ENCODE measurements around the gene BCLAF1.

The BCLAF1 gene, protein sequence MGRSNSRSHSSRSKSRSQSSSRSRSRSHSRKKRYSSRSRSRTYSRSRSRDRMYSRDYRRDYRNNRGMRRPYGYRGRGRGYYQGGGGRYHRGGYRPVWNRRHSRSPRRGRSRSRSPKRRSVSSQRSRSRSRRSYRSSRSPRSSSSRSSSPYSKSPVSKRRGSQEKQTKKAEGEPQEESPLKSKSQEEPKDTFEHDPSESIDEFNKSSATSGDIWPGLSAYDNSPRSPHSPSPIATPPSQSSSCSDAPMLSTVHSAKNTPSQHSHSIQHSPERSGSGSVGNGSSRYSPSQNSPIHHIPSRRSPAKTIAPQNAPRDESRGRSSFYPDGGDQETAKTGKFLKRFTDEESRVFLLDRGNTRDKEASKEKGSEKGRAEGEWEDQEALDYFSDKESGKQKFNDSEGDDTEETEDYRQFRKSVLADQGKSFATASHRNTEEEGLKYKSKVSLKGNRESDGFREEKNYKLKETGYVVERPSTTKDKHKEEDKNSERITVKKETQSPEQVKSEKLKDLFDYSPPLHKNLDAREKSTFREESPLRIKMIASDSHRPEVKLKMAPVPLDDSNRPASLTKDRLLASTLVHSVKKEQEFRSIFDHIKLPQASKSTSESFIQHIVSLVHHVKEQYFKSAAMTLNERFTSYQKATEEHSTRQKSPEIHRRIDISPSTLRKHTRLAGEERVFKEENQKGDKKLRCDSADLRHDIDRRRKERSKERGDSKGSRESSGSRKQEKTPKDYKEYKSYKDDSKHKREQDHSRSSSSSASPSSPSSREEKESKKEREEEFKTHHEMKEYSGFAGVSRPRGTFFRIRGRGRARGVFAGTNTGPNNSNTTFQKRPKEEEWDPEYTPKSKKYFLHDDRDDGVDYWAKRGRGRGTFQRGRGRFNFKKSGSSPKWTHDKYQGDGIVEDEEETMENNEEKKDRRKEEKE

DNA sequence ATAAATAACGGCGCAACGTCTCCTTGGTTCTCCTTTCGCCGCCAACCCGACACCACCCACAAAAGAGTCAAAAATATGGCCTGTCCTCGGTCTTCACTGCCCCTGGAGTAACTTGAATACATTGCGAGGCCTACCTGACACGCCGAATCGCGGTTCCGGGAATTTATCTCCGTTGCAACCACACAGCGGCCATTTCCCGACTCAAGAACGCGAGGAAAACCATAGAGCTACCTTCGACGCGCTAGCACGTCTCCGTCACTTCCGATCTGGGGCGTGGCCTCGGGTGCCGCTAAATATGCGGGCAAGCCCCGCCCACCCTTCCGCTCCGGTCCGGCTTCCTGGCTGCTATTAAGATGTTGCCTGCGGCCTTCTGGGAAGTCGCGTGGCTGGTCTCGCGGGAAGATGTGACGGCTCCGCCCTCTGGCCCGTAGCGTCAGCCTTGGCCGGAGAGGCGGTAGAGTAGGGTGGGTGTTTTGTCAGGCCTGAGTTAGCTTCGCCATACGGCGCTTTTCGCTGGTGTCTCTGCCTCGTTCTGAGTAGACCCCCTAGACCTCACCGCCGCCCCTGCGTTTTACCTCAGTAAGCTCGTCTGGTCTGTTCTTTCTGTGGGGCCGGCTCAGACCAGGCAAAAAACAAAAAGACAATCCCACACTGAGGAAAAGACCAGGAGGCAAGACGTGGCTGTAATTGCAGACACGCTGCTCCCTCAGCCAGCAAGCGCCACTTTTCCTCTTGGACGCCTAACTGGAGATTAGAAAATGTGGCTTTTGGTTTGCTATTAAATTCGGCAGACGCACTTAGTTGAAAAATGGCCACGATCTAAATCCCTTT is at the start of gene BCLAF1:
BCLAF1 (minus strand) TSS at position 268 of the 831 bp plus-strand sequence. CDS start 9,980 bp downstream, outside the sequence.
- peak; percentile 91 to 98 (median 97) for DNase-seq (ENCODE audit: low read depth in 2 of 3, low spot score in 2 of 3)

- no peak for DNase-seq (ENCODE audit: low read depth in 2 of 3, low spot score in 2 of 3)
Measured at GRCh38 chr6:136338486-136338885, 48.8 kb upstream of the BCLAF1 start.

DNA sequence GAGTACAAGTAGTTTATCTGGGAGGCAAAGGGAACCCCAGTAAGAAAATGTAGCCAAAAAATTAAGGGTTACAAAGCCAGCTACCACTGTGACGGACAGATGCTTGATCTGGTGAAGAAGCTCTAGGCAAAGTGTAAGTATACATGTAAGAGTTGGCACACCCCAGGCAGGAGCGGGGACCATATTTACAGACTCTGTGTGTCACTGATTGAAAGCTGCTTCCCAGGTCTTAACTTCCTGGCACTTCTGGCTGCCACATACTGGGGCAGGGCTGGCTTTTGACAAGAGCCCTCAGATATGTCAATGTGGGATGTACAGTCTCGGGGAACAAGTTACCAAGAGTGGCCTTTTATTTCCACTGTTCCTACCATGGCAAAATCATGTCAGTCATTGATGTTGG is 48.0 kb upstream of the BCLAF1 start:
- no peak for DNase-seq (ENCODE audit: low read depth in 2 of 3, low spot score in 2 of 3)

DNA sequence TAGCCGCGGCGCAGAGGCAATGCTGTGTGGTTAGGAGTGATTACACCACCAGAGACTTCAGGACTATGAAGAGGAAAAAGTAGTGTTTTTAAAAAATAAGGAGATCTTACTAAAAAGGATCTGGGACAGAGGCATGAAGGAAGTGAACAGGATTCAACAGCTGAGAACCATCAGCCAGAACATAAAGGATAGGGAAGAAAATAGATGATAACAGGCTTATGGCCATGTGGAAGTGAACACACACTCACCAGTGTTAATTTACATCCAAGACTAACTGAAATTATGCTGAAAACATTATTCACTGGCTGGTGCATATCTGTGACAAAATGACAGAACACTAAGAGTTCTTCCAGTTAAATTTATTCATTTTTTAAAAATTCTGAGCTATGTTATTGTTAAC is 47.5 kb upstream of the BCLAF1 start:
- no peak for DNase-seq (ENCODE audit: low read depth in 2 of 3, low spot score in 2 of 3)

- no peak for DNase-seq (ENCODE audit: low read depth in 2 of 3, low spot score in 2 of 3)
Measured at GRCh38 chr6:136335736-136336363, 46.2 kb upstream of the BCLAF1 start.

DNA sequence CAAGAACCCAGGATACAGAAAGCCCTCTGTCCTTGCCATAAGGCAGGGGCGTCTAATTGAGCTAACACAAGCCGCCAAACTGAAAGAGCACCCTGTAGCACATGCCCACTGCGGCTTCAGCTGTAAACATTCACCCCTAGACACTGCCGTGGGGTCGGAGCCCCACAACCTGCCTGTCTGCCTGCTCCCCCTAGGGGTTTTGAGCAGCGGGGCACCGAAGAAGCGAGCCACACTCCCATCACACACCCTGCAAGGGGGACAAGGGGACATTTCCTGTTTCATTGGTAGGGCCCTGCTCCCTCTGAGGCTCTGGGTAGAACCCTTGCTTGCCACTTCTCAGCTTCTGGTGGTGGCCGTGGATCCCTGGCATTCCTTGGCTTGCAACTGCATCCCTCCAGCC is 45.2 kb upstream of the BCLAF1 start:
- DNase-seq (ENCODE audit: low read depth in 2 of 3, low spot score in 2 of 3): no peak

- no peak for DNase-seq (ENCODE audit: low read depth in 2 of 3, low spot score in 2 of 3)
Measured at GRCh38 chr6:136334465-136334846, 44.8 kb upstream of the BCLAF1 start.

DNA sequence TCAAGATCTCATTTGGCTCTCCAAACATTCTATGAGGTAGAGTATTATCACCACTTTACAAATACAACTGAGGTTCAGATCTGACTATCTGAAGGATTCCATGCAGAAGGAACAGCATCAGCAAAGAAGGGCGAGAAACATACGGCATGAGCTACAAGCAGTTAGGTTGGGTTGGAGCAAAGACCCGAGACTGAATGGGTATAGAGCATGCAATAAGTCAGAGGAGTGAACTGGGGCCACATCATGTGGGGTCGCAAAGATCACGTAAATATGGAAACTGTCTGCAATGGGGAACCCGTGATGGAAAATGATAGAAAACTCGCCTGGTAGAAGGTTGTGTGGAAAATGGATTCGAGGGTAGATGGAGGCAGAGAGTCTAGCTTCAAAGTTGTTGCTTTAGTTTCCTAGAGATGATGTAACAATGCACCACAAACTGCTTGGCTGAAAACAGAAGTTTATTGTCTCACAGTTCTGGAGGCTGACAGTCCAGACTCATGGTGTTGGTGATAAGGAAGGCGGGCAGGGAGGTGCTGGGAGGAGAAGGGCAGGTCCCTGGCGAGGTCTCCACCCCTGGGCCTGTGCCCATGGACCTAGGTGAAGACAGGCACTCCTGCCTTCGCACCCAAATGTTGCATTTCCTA is 44.3 kb upstream of the BCLAF1 start:
- DNase-seq (ENCODE audit: low read depth in 2 of 3, low spot score in 2 of 3): no peak

DNA sequence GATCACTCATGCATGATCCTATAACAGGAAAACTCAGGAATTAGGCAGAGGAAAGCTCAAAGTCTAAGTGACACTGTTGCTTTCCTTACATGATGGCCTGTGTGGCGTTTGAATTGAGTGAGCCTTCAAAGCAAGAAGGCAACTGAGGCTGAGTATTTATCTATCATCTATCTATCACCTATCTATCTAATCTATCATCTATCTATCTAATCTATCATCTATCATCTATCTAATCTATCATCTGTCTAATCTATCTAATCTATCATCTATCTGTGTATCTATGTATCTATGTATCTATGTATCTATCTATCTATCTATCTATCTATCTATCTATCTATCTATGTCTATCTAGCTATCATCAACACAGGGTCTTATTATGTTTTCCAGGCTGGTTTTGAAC is 41.8 kb upstream of the BCLAF1 start:
- DNase-seq (ENCODE audit: low read depth in 2 of 3, low spot score in 2 of 3): no peak

DNA sequence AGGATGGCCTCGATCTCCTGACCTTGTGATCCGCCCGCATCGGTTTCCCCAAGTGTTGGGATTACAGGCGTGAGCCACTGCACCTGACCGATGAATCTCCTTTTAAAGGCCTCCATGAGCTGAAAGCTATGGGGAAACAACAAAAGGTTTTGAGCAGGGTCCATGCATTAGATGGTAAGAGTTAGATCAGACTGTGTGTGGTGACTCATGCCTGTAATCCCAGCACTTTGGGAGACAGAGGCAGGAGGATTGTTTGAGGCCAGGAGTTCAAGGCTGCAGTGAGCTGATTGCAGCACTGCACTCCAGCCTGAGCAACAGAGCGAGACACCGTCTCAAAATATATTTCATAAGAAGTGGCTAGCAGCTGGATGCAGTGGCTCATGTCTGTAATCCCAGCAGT is 41.0 kb upstream of the BCLAF1 start:
- no peak for DNase-seq (ENCODE audit: low read depth in 2 of 3, low spot score in 2 of 3)

- no peak for DNase-seq (ENCODE audit: low read depth in 2 of 3, low spot score in 2 of 3)
Measured at GRCh38 chr6:136326038-136326553, 36.5 kb upstream of the BCLAF1 start.

DNA sequence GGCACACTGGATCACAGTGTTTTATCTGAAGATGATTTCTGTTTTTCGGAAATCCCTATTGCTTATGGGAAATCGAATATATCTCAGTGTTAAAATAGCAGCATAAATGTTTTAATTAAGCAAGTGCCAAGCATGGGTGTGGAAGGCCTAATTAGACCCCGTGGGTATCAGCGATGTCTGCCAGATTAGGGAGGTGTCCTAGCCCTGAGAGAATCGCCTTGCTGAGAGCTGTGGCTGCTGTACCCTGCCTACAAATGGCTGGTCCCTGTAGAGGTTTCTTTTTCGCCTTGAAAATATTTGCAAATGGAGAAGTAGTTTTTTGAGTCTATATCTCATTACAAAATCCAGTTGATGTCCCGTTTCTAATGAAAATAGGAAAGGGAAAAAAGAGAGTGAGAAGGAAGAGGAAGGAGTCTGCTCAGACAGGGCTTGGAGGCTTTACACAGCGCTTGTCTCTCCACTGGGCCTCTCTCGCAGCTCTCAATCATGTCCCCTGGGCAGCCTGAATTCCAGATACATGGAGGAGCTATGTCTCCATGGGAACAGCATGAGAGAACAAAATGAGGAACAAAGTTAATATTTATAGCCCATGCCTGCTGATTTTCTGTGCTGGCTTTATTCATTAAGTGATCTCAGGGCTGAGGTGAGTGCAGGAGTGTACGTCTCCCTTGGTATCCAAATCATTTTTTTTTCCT is 35.2 kb upstream of the BCLAF1 start:
- DNase-seq (ENCODE audit: low read depth in 2 of 3, low spot score in 2 of 3): no peak

GRCh38 chr6:136323431-136324112 is 33.9 kb upstream of the BCLAF1 start:
- no peak for DNase-seq (ENCODE audit: low read depth in 2 of 3, low spot score in 2 of 3)

- no peak for DNase-seq (ENCODE audit: low read depth in 2 of 3, low spot score in 2 of 3)
Measured at GRCh38 chr6:136319732-136320131, 30.1 kb upstream of the BCLAF1 start.

DNA sequence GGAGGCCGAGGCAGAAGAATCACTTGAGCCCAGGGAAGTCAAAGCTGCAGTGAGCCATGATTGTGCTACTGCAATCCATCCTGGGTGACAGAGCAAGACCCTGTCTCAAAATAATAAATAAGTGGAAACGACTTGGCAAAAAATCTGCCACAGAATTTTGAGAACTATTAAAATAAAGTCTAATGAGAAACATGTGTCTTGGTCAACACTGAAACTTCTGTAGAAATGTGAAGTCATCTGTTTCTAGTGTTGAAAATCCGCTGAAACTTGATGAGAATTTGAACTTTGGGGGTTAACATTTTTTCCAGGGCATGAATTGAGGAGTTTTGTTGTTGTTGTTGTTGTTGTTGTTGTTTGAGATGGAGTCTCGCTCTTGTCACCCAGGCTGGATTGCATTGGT is 29.0 kb upstream of the BCLAF1 start:
- DNase-seq (ENCODE audit: low read depth in 2 of 3, low spot score in 2 of 3): no peak

DNA sequence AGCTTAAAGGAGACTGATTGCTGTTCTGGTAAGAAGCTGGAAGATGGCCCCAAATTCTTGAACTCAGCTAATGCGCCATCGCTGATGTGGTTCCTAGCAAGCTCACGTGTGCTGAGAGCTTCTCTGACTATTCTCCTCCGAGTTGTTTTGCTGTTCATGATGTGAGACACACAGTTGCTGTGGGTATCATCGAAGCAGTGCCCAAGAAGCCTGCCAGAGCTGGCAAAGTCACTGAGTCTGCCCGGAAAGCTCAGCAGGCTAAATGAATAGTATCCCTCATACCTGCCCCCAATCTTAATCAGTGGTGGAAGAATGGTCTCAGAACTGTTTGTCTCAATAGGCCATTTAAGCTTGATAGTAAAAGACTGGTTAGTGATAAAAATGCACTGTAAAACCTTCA is 28.3 kb upstream of the BCLAF1 start:
- no peak for DNase-seq (ENCODE audit: low read depth in 2 of 3, low spot score in 2 of 3)

- no peak for DNase-seq (ENCODE audit: low read depth in 2 of 3, low spot score in 2 of 3)
Measured at GRCh38 chr6:136317021-136317694, 27.5 kb upstream of the BCLAF1 start.

DNA sequence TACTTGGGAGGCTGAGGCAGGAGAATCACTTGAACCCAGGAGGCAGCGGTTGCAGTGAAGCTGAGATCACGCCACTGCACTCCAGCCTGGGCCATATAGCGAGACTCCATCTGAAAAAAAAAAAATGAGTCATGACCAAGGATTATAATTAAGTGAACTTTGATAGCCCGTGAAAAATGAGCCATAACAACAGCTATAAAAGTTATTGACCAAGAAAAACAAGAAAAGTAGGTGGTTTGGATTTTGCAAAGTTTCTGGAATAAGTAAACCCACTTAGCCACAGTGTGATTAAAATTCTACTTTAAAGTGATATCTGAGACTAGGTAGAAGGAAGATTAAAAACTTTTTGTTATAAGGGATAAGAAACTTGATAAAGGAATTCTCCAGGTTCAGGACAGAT is 25.9 kb upstream of the BCLAF1 start:
- DNase-seq (ENCODE audit: low read depth in 2 of 3, low spot score in 2 of 3): no peak
